Mesenchymal stem cell (in vitro differentiated cells and primary cell): ENCODE data around the gene RPS6KA2.

Experiments
- DNase-seq: peaks from one replicate; pipeline ENCODE4 v3.0.0-alpha.2; 2013
- H2AFZ ChIP-seq: one replicate; pipeline ENCODE4 v1.6.1; 2013; ENCODE audit warnings: low read depth, mild to moderate bottlenecking, control low read depth, inconsistent platforms, low read length, moderate library complexity
- H2AK5ac ChIP-seq: 2 replicates; pipeline ENCODE4 v1.6.1; 2013; ENCODE audit warnings: low read length, moderate library complexity, mild to moderate bottlenecking, inconsistent platforms; ENCODE audit not compliant: severe bottlenecking
- H2BK120ac ChIP-seq: one replicate; pipeline ENCODE4 v1.6.1; 2013; ENCODE audit warnings: low read depth, mild to moderate bottlenecking, inconsistent platforms, low read length, moderate library complexity
- H2BK12ac ChIP-seq, 2 experiments: one replicate each; pipeline ENCODE4 v1.6.1; 2013; ENCODE audit warnings: inconsistent platforms in 2 of 2, low read length in 2 of 2, mild to moderate bottlenecking in 2 of 2, moderate library complexity in 2 of 2, control low read depth in 1 of 2
- H2BK15ac ChIP-seq: one replicate; pipeline ENCODE4 v1.6.1; 2013; ENCODE audit warnings: mild to moderate bottlenecking, low read depth, inconsistent platforms; ENCODE audit not compliant: poor library complexity, severe bottlenecking
- H2BK5ac ChIP-seq: 2 replicates; pipeline ENCODE4 v1.6.1; 2013; ENCODE audit warnings: low read depth, mild to moderate bottlenecking, low read length, control low read depth, inconsistent platforms; ENCODE audit not compliant: poor library complexity, severe bottlenecking
- H3K14ac ChIP-seq, 2 experiments: one replicate each; pipeline ENCODE4 v1.6.1; 2013; ENCODE audit warnings: inconsistent platforms in 2 of 2, low read length in 2 of 2, control low read depth in 1 of 2, mild to moderate bottlenecking in 1 of 2, moderate library complexity in 1 of 2
- H3K18ac ChIP-seq, 2 experiments: one replicate each; pipeline ENCODE4 v1.6.1; 2013; ENCODE audit warnings: inconsistent platforms in 2 of 2, low read length in 2 of 2, control low read depth in 1 of 2, low read depth in 1 of 2, mild to moderate bottlenecking in 1 of 2
- H3K23ac ChIP-seq, 2 experiments: one replicate each; pipeline ENCODE4 v1.6.1; 2013; ENCODE audit warnings: inconsistent platforms in 2 of 2, low read length in 2 of 2, mild to moderate bottlenecking in 2 of 2, moderate library complexity in 2 of 2, control low read depth in 1 of 2
- H3K27ac ChIP-seq: 2 replicates; pipeline ENCODE4 v1.5.1; 2013; ENCODE audit warnings: mild to moderate bottlenecking, moderate library complexity, low read length, control low read depth, inconsistent platforms; ENCODE audit not compliant: poor library complexity, severe bottlenecking
- H3K27me3 ChIP-seq, 2 experiments: 2 replicates each; pipeline versions ENCODE4 v1.6.1 to v1.7.0; 2013; ENCODE audit warnings: low read length in 2 of 2, mild to moderate bottlenecking in 2 of 2, moderate library complexity in 2 of 2, control low read depth in 1 of 2, inconsistent platforms in 1 of 2; ENCODE audit not compliant: control insufficient read depth in 1 of 2, insufficient read depth in 1 of 2
- H3K36me3 ChIP-seq, 2 experiments: 2 replicates each; pipeline versions ENCODE4 v1.6.1 to v1.7.0; 2013; ENCODE audit warnings: low read length in 2 of 2, control low read depth in 1 of 2, inconsistent platforms in 1 of 2, low read depth in 1 of 2, mild to moderate bottlenecking in 1 of 2; ENCODE audit not compliant: insufficient read depth in 2 of 2, control insufficient read depth in 1 of 2
- H3K4ac ChIP-seq, 2 experiments: one replicate each; pipeline ENCODE4 v1.6.1; 2013; ENCODE audit warnings: inconsistent platforms in 2 of 2, low read length in 2 of 2, mild to moderate bottlenecking in 2 of 2, moderate library complexity in 2 of 2, control low read depth in 1 of 2, low read depth in 1 of 2
- H3K4me1 ChIP-seq: 2 replicates; pipeline ENCODE4 v1.6.1; 2013; ENCODE audit warnings: low read depth, low read length, control low read depth; ENCODE audit not compliant: control insufficient read depth, insufficient read depth
- H3K4me2 ChIP-seq: 2 replicates; pipeline ENCODE4 v1.6.1; 2013; ENCODE audit warnings: low read length, mild to moderate bottlenecking, inconsistent platforms; ENCODE audit not compliant: poor library complexity, severe bottlenecking
- H3K4me3 ChIP-seq, 2 experiments: 2 replicates each; pipeline versions ENCODE4 v1.5.1 to v1.7.0; 2013; ENCODE audit warnings: low read length in 2 of 2, mild to moderate bottlenecking in 2 of 2, control low read depth in 1 of 2, low read depth in 1 of 2; ENCODE audit not compliant: insufficient read depth in 1 of 2
- H3K79me1 ChIP-seq: replicated peaks from 2 replicates; pipeline ENCODE4 v1.6.1; 2013; ENCODE audit warnings: mild to moderate bottlenecking, control low read depth, low read length, inconsistent platforms; ENCODE audit not compliant: poor library complexity, severe bottlenecking
- H3K9ac ChIP-seq: 2 replicates; pipeline ENCODE4 v1.7.0; 2013; ENCODE audit warnings: mild to moderate bottlenecking, low read length, moderate library complexity
- H3K9me3 ChIP-seq: 2 replicates; pipeline ENCODE4 v1.7.0; 2013; ENCODE audit warnings: mild to moderate bottlenecking, low read length; ENCODE audit not compliant: control insufficient read depth
- H4K8ac ChIP-seq: one replicate; pipeline ENCODE4 v1.6.1; 2013; ENCODE audit warnings: inconsistent platforms, mild to moderate bottlenecking, low read length, moderate library complexity
- H4K91ac ChIP-seq: one replicate; pipeline ENCODE4 v1.6.1; 2013; ENCODE audit warnings: mild to moderate bottlenecking, low read length, inconsistent platforms
- WGBS: methylation state at CpG from one replicate; pipeline ENCODE4 v1.1.7; 2013; ENCODE audit warnings: mixed read lengths; 5-methylcytosine and 5-hydroxymethylcytosine counted together

Gene RPS6KA2

GRCh38 chr6:166596776-166597507 is 30.1 kb downstream of the RPS6KA2 start:
- DNase-seq: peak; percentile 20
- Histone ChIP-seq H3K4me3 (no peak overlapping the region), H3K23ac (peak overlapping the region in 1 of 2 experiments; percentile 57), H3K79me1 (peaks cover 9% of the 10 kb centered on the region), H3K27me3 (no peaks in the 10 kb centered on the region), H3K36me3 (no peaks in the 10 kb centered on the region), H3K4ac (peak overlapping the region; percentile 81 to 90), H3K14ac (no peak overlapping the region), H2BK120ac (peak overlapping the region; percentile 73), H2BK5ac (no peak overlapping the region), H2BK12ac (peak overlapping the region; percentile 76 to 96), H3K9me3 (no peaks in the 10 kb centered on the region), H3K9ac (no peak overlapping the region), H2AK5ac (peak overlapping the region; percentile 78), H2AFZ (no peak overlapping the region), H3K27ac (no peak overlapping the region), H2BK15ac (no peak overlapping the region), H3K18ac (peak overlapping the region; percentile 89 to 92), H3K4me1 (peaks cover 15% of the 10 kb centered on the region), H4K8ac (peak overlapping the region; percentile 70), H3K4me2 (no peak overlapping the region), H4K91ac (peak overlapping the region; percentile 91)
- WGBS: 95% methylated on average over 15 of the region's 15 CpGs

DNA sequence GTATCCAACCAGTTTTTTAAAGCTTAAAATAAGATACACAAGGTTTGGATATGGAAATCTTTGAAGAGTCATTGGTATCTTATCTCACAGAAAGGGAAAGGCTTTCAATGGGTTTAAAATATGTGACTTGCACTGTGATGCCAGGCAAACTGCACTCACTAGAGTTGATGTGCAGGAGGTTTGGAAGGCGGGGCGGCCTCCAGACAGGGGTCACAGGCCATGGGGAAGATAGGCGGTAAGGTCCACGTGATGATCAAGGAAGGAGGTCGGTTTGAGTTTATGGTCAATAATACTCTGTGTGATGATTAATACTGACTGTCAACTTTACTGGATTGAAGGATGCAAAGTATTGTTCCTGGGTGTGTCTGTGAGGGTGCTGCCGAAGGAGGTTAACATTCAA is 31.1 kb downstream of the RPS6KA2 start:
- DNase-seq: no peak
- H2AK5ac ChIP-seq: peak overlapping the region; percentile 86
- H3K27me3 ChIP-seq: no peaks in the 10 kb centered on the region
- peaks cover 15% of the 10 kb centered on the region for H3K4me1 ChIP-seq
- H3K36me3 ChIP-seq: no peaks in the 10 kb centered on the region
- peak overlapping the region; percentile 33 for H2BK15ac ChIP-seq
- H3K27ac ChIP-seq: peak overlapping the region; percentile 75
- no peak overlapping the region for H3K4me2 ChIP-seq
- H3K79me1 ChIP-seq: peaks cover 15% of the 10 kb centered on the region
- no peak overlapping the region for H2BK120ac ChIP-seq
- 84% methylated on average over 6 of the region's 6 CpGs for WGBS
- peak overlapping the region; percentile 92 for H4K91ac ChIP-seq
- peak overlapping the region; percentile 67 for H3K9ac ChIP-seq
- no peak overlapping the region for H4K8ac ChIP-seq
- no peak overlapping the region for H3K4me3 ChIP-seq
- H2BK12ac ChIP-seq: peak overlapping the region; percentile 98 to 99
- H2BK5ac ChIP-seq: no peak overlapping the region
- H3K18ac ChIP-seq: peak overlapping the region; percentile 67 to 75
- H3K4ac ChIP-seq: peak overlapping the region in 1 of 2 experiments; percentile 89
- no peak overlapping the region for H3K23ac ChIP-seq
- H3K14ac ChIP-seq: no peak overlapping the region
- no peak overlapping the region for H2AFZ ChIP-seq
- no peaks in the 10 kb centered on the region for H3K9me3 ChIP-seq

GRCh38 chr6:166595061-166595780 is 31.8 kb downstream of the RPS6KA2 start:
- Histone ChIP-seq H3K14ac (no peak overlapping the region), H3K9me3 (no peaks in the 10 kb centered on the region), H3K4me3 (no peak overlapping the region), H3K18ac (peak overlapping the region; percentile 18 to 40), H2BK5ac (no peak overlapping the region), H3K4ac (peak overlapping the region in 1 of 2 experiments; percentile 8), H3K27ac (peak overlapping the region; percentile 75), H2BK12ac (no peak overlapping the region), H2BK120ac (no peak overlapping the region), H4K8ac (no peak overlapping the region), H3K27me3 (no peaks in the 10 kb centered on the region), H3K9ac (peak overlapping the region; percentile 67), H2AK5ac (no peak overlapping the region), H3K23ac (no peak overlapping the region), H3K79me1 (peaks cover 15% of the 10 kb centered on the region), H4K91ac (no peak overlapping the region), H2AFZ (no peak overlapping the region), H2BK15ac (no peak overlapping the region), H3K4me1 (peaks cover 17% of the 10 kb centered on the region), H3K4me2 (no peak overlapping the region), H3K36me3 (no peaks in the 10 kb centered on the region)
- WGBS: 53% methylated on average over 13 of the region's 13 CpGs
- peak; percentile 84 for DNase-seq

DNA sequence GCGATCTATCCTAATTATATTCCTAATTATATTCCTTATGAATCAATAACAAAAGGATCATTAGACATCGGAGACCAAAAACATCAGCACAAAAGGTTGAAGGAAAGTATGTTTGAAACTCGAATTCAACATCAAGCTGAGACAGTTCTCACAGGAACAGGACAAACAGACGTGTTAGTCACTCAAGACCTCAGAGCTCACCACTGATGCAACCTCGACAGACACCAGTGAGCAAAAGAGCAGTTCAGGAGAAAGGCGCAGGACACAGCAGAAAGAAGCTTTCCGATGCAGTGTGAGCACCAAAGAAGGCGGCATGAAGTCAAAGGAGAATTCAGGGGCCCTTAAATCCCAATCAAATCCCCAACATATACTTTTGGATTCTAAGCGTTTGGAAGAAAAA is 34.2 kb downstream of the RPS6KA2 start:
- Histone ChIP-seq H2AFZ (no peak overlapping the region), H2AK5ac (no peak overlapping the region), H3K79me1 (peaks cover 15% of the 10 kb centered on the region), H4K91ac (no peak overlapping the region), H3K27ac (no peak overlapping the region), H3K4ac (peak overlapping the region in 1 of 2 experiments; percentile 84), H3K9me3 (no peaks in the 10 kb centered on the region), H2BK12ac (no peak overlapping the region), H3K18ac (peak overlapping the region in 1 of 2 experiments; percentile 16), H3K9ac (no peak overlapping the region), H3K27me3 (no peaks in the 10 kb centered on the region), H3K4me1 (peaks cover 25% of the 10 kb centered on the region), H3K36me3 (no peaks in the 10 kb centered on the region), H3K14ac (no peak overlapping the region), H2BK120ac (peak overlapping the region; percentile 9), H4K8ac (no peak overlapping the region), H2BK5ac (no peak overlapping the region), H2BK15ac (no peak overlapping the region), H3K23ac (no peak overlapping the region), H3K4me2 (no peak overlapping the region), H3K4me3 (no peak overlapping the region)
- 65% methylated on average over 7 of the region's 9 CpGs for WGBS
- peak; percentile 90 for DNase-seq
